ENCODE data around the gene BOLA1.

- TF ChIP-seq GATA3 (IDR thresholded peaks at IDR 0.05; ENCODE audit: low read depth, low read length) (no peak), GATA2 (IDR thresholded peaks at IDR 0.05; ENCODE audit: low read depth, low read length) (no peak)
Measured at GRCh38 chr1:149887456-149888246, 11.7 kb upstream of the BOLA1 start.

All from SH-SY5Y (cell line).